NB4 (cell line): ENCODE results near the gene SYNE3.

Source experiments
- DNase-seq: peaks from one replicate; pipeline ENCODE4 v3.0.0; 2010; ENCODE audit warnings: low read depth
- H3K4me3 ChIP-seq: one replicate; pipeline ENCODE4 v1.5.1; 2011; ENCODE audit warnings: mild to moderate bottlenecking, low read depth, low read length, moderate library complexity
- CTCF ChIP-seq: IDR thresholded peaks from one replicate; pipeline ENCODE4 v1.5.1; 2012; ENCODE audit warnings: low read depth, low read length
- MAX ChIP-seq: IDR thresholded peaks from 2 replicates; pipeline ENCODE4 v1.6.1; 2011; ENCODE audit warnings: low read depth, low read length
- MYC ChIP-seq: IDR thresholded peaks from 2 replicates; pipeline ENCODE4 v1.6.1; 2011; ENCODE audit warnings: low read depth, low read length
- POLR2A ChIP-seq: IDR thresholded peaks from 2 replicates; pipeline ENCODE4 v1.6.1; 2011; ENCODE audit warnings: mild to moderate bottlenecking; ENCODE audit not compliant: insufficient read length; ENCODE audit errors: extremely low read depth

Gene SYNE3

GRCh38 chr14:95496690-95497259, 19.7 kb downstream of the SYNE3 start:
- DNase-seq, result peak; percentile 33

DNA sequence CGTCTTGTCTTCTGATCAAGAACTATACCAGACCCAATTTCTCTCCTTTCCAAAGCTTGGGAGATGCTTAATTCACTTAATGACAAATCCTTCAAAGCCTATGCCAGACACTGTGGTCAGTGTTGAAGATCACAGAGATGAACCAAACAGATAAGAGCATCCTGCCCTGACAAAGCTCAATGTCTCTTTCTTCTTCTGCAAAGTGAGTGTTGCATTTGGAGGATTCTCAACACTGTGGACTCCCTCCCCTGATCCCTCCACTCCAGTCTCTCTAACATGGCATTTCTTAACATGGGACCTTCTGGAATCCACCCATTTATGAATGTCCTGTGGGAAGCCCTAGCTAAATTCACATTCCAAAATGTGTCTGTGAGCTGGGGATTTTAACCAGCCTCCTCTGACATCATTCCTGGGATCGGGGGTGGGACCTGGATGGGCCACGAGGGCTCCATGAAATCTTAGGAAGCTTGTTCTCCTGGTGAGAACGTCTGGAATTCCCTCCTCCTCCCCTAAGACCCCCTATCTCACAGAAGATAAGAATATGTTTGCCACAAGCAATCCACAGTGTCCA, 20.3 kb downstream of the SYNE3 start:
- peak; percentile 42 for DNase-seq
- TF ChIP-seq MAX (no peak), POLR2A (no peak), CTCF (no peak), MYC (no peak)
- H3K4me3 ChIP-seq, result no peak overlapping the region

More at GRCh38 chr14:95496690-95497259, 19.7 kb downstream of the SYNE3 start:
- TF ChIP-seq CTCF (no peak), MAX (no peak), MYC (no peak), POLR2A (no peak)
- no peak overlapping the region for H3K4me3 ChIP-seq

GRCh38 chr14:95495538-95496025, 20.9 kb downstream of the SYNE3 start:
- peak; percentile 84 for DNase-seq
- TF ChIP-seq CTCF (no peak), MAX (peak; percentile 41; the same call in 1 of the 2 replicates), MYC (0 out of 2 replicates have a peak, but pooled peaks have one; percentile 32)
- no peak overlapping the region for H3K4me3 ChIP-seq

DNA sequence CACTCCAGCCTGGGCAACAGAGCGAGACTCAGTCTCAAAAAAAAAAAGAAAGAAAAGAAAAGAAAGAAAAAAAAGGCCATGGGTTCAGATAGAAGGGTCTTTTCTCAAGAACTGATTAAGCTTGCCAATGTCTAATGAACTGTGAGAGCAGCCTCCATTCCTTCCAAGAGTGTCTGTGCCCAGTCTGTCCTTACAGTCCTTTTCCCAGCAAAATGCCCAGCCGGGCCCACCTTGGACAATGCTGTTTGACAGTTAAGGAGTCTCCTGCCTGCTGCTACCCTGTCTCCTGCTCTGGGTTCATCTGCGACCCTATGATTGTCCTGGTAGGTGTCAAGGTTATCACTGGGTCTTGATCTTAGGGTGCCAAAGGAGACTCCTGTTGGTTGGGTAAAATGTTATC, 21.4 kb downstream of the SYNE3 start:
- no peak for DNase-seq
- TF ChIP-seq MAX, result no peak
- TF ChIP-seq CTCF, result no peak
- no peak; the same call in 1 of the 2 replicates for TF ChIP-seq MYC
- no peak overlapping the region for H3K4me3 ChIP-seq

DNA sequence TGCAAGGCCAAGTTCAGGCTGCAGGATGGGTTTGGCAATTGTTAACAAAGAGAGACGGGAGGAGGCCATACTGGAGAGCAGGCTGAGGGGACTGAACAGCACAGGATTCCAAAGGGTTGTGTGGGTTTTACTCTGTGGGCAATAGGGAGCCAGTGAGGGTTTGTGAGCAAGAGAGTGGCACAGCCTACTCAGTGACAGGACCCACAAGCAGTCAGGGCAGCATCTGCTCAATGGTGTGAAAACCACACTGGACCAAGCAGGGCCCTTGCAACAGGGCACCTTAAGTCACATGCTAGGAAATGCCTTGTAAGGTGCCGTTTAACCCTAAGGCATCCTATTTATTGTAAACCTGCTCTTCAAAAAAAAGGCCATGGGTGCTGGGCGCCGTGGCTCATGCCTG, 22.0 kb downstream of the SYNE3 start:
- DNase-seq, result no peak
- no peak overlapping the region for H3K4me3 ChIP-seq
- TF ChIP-seq MAX, result no peak
- no peak for TF ChIP-seq POLR2A
- TF ChIP-seq CTCF, result no peak
- TF ChIP-seq MYC, result no peak
